GM12873 (cell line): ENCODE measurements around the gene ATP5F1D.

Source experiments
- CTCF ChIP-seq: IDR thresholded peaks from 2 replicates; pipeline ENCODE4 v1.5.1; 2012; ENCODE audit warnings: low read depth, mild to moderate bottlenecking, moderate library complexity, low read length, control low read depth; ENCODE audit not compliant: insufficient read depth; ENCODE audit errors: missing control alignments

ATP5F1D gene

GRCh38 chr19:1227304-1228054 is 14.1 kb upstream of the ATP5F1D start:
- no peak for TF ChIP-seq CTCF

- TF ChIP-seq CTCF, result no peak
Observed at GRCh38 chr19:1228161-1228957, 13.2 kb upstream of the ATP5F1D start.

- TF ChIP-seq CTCF, result no peak
Observed at GRCh38 chr19:1229056-1229923, 12.3 kb upstream of the ATP5F1D start.

GRCh38 chr19:1229924-1230782 is 11.4 kb upstream of the ATP5F1D start:
- TF ChIP-seq CTCF, result no peak

GRCh38 chr19:1230783-1231489 is 10.6 kb upstream of the ATP5F1D start:
- TF ChIP-seq CTCF, result no peak
